GM19035 (cell line): ENCODE results near the gene VWA5B1.

Experiments used
- ATAC-seq: cut with Tn5 transposase; IDR thresholded peaks from one replicate; pipeline ENCODE4 v1.9.1; 2021; ENCODE audit not compliant: unreplicated experiment

VWA5B1 gene

GRCh38 chr1:20381961-20382360 is 91.3 kb downstream of the VWA5B1 start:
- no peak for ATAC-seq

GRCh38 chr1:20382711-20383110 is 92.0 kb downstream of the VWA5B1 start:
- ATAC-seq, result no peak

GRCh38 chr1:20383631-20384030 is 93.0 kb downstream of the VWA5B1 start:
- ATAC-seq, result no peak

- ATAC-seq, result no peak
Observed at GRCh38 chr1:20385630-20386029, 95.0 kb downstream of the VWA5B1 start.

- ATAC-seq, result no peak
Observed at GRCh38 chr1:20386323-20387081, 95.8 kb downstream of the VWA5B1 start.

GRCh38 chr1:20389571-20389970 is 98.9 kb downstream of the VWA5B1 start:
- ATAC-seq, result no peak

- no peak for ATAC-seq
Observed at GRCh38 chr1:20390589-20391331, 100.1 kb downstream of the VWA5B1 start.

GRCh38 chr1:20395255-20395654 is 104.6 kb downstream of the VWA5B1 start:
- ATAC-seq, result no peak

GRCh38 chr1:20398744-20399143 is 108.1 kb downstream of the VWA5B1 start:
- ATAC-seq, result no peak

GRCh38 chr1:20399196-20399595 is 108.5 kb downstream of the VWA5B1 start:
- ATAC-seq, result no peak

- ATAC-seq, result no peak
Observed at GRCh38 chr1:20399606-20400180, 109.0 kb downstream of the VWA5B1 start.

GRCh38 chr1:20400341-20401177 is 109.9 kb downstream of the VWA5B1 start:
- no peak for ATAC-seq

GRCh38 chr1:20401405-20402010 is 110.8 kb downstream of the VWA5B1 start:
- ATAC-seq, result no peak

GRCh38 chr1:20402585-20403422 is 112.1 kb downstream of the VWA5B1 start:
- no peak for ATAC-seq

GRCh38 chr1:20403423-20404145 is 112.9 kb downstream of the VWA5B1 start:
- ATAC-seq, result no peak

- ATAC-seq, result no peak
Observed at GRCh38 chr1:20404466-20404865, 113.8 kb downstream of the VWA5B1 start.
